GM18873 (cell line): ENCODE measurements around the gene TIAM1.

ENCODE experiments used
- ATAC-seq: cut with Tn5 transposase; IDR thresholded peaks from one replicate; pipeline ENCODE4 v1.9.1; 2021; ENCODE audit warnings: mild to moderate bottlenecking, moderate library complexity, moderate number of reproducible peaks; ENCODE audit not compliant: unreplicated experiment, low FRiP score

The TIAM1 gene

DNA sequence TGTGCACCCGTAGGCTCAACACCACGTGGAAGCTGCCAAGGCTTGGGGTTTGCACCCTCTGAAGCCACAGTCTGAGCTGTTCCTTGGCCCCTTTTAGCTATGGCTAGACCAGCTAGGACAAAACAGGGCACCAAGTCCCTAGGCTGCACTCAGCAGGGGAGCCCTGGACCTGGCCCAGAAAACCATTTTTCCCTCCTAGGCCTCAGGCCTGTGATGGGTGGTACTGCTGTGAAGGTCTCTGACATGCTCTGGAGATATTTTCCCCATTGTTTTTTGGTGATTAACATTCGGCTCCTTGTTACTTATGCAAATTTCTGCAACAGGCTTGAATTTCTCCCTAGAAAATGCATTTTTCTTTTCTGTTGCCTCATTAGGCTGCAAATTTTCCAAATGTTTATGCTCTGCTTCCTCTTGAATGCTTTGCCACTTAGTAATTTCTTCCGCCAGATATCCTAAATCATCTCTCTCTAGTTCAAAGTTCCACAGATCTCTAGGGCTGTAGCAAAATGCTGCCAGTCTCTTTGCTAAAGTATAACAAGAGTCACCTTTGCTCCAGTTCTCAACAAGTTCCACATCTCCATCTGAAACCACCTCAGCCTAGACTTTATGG is 236.8 kb downstream of the TIAM1 start:
- no peak for ATAC-seq

DNA sequence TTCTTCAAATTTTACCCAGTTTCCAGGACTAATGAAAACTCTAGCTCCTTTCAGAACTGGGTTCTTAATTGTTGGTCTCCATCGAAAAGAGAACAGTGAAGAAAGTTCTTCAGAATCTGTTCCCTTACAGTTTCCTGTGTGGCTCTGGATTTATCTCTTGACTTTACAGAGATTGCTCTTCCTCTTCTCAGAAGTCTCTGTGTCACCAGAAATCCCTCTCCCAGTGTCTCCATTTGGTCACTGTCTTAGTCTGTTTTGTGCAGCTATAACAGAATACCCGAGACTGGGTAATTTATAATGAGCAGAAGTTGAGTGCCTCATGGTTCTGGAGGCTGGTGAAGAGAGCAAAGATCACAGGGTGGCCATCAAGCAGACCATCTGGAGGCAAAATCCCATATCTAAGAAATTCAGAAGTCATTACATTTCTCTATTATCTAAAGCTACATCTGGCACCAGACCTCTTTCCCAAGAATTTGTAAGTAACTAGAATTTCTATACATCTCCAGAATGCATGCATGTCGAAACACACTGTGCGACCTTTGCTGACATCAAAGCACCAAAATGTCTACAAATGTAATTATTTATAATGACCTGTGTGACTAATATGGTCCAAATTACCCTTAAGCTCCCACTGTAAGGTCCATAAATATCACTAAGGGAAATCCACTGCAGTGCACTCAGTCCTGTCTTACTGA is 240.3 kb downstream of the TIAM1 start:
- no peak for ATAC-seq

DNA sequence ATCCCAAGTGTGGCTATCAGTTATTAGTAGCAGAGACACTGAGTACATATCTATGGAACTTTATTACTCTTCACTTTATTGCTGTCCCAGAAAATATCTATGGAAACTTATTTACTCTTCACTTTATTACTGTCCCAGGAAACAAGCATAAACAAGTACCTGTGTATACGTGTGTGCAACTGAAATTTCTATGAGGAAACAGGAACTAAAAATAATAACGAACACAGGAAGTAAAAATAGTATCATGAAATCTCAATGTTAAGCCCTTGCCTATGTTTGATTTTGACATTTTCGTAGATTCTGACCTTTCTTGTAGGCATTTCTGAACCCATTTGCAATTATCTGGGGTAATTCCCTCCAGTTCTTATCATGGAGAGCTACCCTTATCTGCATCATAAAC is 240.9 kb downstream of the TIAM1 start:
- no peak for ATAC-seq

DNA sequence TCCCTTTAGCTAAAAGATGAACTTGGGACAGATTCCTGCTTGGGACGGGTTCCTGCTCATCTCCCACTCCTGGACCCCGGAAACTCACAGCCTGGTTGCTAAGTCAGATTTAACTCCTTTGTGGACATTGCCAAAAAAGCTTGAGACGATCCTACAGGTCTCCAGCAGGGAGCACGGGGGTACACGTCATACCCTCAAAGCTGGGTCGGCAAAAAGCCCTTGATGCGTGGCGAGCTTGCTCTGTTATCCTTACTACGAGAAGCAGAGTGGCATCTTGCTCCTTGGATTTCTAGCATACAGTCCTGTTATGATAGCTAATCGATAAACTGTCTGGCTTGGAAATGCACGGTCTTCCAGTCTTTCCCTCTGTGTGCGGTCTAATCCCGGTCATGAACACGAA is 244.9 kb downstream of the TIAM1 start:
- no peak for ATAC-seq

DNA sequence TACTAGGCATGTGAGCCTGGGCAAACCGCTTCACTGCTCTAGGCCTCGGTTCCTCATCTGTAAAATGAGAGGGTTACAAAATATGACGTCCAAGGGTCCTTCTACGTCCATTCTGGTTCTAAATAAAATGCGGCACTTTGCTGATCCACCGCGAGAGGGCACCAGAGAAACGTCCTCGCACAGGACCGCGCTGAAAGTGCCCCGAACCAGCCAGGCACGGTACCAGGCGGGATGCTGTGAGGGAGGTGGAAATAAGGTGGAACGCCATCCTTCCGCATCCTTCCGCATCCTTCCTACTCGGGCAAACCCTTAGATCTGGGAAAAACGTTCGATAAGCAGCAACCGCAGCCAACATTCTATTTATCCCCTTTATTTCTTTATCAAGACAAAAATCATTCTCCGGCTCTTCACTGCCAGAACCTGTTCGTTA is 245.5 kb downstream of the TIAM1 start:
- peak; percentile 56 for ATAC-seq

DNA sequence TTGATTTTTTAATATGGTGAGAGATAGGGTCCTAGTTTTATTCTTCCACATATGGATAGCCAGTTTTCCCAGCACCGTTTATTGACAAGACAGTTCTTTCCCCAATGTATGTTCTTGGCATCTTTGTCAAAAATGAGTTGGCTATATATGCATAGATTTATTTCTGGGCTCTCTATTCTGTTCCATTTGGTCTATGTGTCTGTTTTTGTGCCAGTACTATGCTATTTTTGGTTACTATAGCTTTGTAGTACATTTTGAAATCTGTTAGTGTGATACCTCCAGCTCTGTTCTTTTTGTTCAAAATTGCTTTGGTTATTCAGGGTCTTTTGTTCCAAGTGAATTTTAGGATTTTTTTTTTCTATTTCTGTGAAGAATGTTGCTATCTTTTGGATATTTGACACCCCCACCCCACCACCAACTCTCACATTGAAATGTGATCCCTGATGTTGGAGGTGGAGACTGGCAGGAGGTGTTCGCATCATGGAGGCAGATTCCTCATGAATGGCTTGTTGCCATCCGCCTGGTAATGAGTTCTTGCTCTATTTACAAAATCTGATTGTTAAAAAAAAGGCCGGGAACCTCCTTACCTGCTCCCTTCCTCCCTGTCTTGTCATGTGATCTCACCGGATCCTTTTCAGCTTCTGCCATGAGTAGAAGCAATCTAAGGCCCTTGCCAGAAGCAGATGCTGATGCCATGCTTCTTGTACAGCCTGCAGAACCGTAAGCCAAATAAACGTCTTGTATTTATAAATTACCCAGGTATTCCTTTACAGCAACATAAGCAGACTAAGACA is 251.0 kb downstream of the TIAM1 start:
- ATAC-seq: no peak

DNA sequence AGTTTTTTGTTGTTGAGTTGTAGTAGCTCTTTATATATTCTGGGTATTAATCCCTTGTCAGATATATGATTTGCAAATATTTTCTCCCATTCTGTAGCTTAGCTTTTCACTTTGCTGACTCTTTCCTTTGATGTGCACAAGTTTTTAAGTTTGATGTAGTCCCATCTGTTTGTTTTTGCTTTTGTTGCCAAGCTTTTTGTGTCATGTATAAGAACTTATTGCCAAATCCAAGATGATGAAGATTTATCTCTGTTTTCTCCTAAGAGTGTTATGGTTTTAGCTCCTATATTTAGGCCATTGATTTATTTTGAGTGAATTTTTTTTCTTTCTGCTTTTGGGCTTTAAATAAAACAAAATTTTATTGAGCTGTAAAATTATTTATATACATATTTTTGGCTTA is 253.7 kb downstream of the TIAM1 start:
- no peak for ATAC-seq

GRCh38 chr21:31088474-31088751 is 255.6 kb downstream of the TIAM1 start:
- ATAC-seq: no peak

DNA sequence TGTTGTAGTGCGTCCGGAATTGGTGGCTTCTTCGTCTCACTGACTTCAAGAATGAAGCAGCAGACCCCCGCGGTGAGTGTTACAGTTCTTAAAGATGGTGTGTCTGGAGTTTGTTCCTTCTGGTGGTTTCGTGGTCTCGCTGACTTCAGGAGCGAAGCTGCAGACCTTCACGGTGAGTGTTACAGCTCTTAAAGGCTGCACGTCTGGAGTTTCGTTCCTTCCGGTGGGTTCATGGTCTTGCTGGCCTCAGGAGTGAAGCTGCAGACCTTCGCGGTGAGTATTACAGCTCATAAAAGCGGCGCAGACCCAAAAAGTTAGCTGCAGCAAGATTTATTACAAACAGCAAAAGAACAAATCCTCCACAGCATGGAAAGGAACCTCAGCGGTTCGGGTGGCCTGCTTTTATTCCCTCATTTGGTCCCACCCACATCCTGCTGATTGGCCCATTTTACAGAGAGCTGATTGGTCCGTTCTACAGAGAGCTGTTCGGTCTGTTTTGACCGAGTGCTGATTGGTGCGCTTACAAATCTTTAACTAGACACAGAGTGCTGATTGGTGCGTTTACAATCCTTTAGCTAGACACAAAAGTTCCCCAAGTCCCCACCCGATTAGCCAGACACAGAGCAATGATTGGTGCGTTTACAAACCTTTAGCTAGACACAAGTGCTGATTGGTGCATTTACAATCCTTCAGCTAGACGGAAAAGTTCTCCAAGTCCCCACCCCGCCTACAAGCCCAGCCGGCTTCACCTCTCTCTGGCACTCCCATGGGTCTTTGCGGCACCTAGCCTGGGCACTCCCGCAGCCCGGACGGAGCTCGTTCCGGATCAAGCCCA is 256.2 kb downstream of the TIAM1 start:
- ATAC-seq: no peak

- no peak for ATAC-seq
Observed at GRCh38 chr21:31084689-31085088, 259.4 kb downstream of the TIAM1 start.

DNA sequence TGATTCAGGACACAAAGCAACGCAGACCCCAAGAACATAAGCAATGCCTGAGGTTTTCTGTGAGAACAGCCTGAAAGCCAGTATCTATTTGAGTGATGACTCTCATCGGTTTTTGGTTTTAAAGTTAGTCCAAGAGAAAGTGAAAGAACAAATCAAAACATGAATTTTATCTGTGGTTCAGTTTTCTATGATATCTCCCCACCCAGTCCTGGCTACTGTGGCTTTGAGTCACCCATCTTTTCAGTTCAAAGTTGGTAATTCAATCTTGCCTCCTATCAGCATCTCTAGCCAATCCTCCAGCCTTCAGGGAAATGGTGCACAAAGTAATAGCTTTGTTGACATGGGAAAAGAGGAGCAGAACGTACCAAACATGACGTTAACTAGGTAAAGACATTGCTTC is 265.3 kb downstream of the TIAM1 start:
- no peak for ATAC-seq

GRCh38 chr21:31078216-31078615 is 265.8 kb downstream of the TIAM1 start:
- ATAC-seq: no peak

GRCh38 chr21:31075848-31076247 is 268.2 kb downstream of the TIAM1 start:
- no peak for ATAC-seq

DNA sequence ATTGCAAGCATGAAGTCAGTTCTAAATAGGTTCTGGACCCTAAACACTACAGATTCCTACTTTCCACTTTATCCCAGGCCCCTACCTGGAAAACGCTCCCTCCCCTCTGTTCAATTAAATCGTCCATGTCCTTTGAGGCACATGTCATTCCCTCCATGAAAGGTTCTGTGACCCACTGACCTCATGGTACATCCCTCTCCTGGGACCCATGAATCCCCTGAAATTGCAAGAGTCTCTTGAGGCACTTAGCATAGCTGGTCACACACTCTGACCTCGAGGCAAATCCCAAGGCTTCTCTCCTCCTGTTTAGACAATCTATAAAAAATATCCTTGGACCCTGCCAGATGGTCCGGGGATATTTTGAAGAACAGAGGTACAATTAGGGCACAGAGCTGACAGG is 271.5 kb downstream of the TIAM1 start:
- no peak for ATAC-seq
